Measurements from ENCODE around the gene LYPD6. TPM values are rescaled to one million over a fixed set of nuclear protein-coding genes. Genes with fewer than 3 reads are reported as not detected.

LYPD6 gene
- total RNA-seq, 3 donors from 2014 or later = 0.16 to 17.7 (median 3.9) TPM

- intact Hi-C loops (cut with DNase I; ENCODE audit: low total_unique reads) = no loop called here
- H3K36me3 ChIP-seq = no peaks in the 10 kb centered on the region
- no peak overlapping the region for H3K4me3 ChIP-seq
- H3K4me1 ChIP-seq = no peaks in the 10 kb centered on the region
- no peak overlapping the region for H3K27ac ChIP-seq
- no peak for DNase-seq (ENCODE audit: low spot score in 2 of 2)
- TF ChIP-seq POLR2A (IDR thresholded peaks at IDR 0.05) (no peak), POLR2AphosphoS5 (IDR thresholded peaks at IDR 0.05) (no peak), CTCF (IDR thresholded peaks at IDR 0.05) (no peak)
- no peaks in the 10 kb centered on the region for H3K9me3 ChIP-seq
- H3K27me3 ChIP-seq = no peaks in the 10 kb centered on the region
Observed at GRCh38 chr2:149399934-149400615, 69.7 kb downstream of the LYPD6 start.

- H3K36me3 ChIP-seq = no peaks in the 10 kb centered on the region
- intact Hi-C loops (cut with DNase I; ENCODE audit: low total_unique reads) = no loop called here
- H3K4me3 ChIP-seq = no peak overlapping the region
- DNase-seq (ENCODE audit: low spot score in 2 of 2) = no peak
- no peak for TF ChIP-seq POLR2AphosphoS5 (IDR thresholded peaks at IDR 0.05)
- TF ChIP-seq CTCF (IDR thresholded peaks at IDR 0.05) = no peak
- no peak for TF ChIP-seq POLR2A (IDR thresholded peaks at IDR 0.05)
- no peak overlapping the region for H3K27ac ChIP-seq
- H3K27me3 ChIP-seq = no peaks in the 10 kb centered on the region
- no peaks in the 10 kb centered on the region for H3K4me1 ChIP-seq
- H3K9me3 ChIP-seq = no peaks in the 10 kb centered on the region
Observed at GRCh38 chr2:149400997-149401396, 70.6 kb downstream of the LYPD6 start.

GRCh38 chr2:149409506-149409905 lies 79.1 kb downstream of the LYPD6 start:
- no peaks in the 10 kb centered on the region for H3K4me1 ChIP-seq
- no peak overlapping the region for H3K27ac ChIP-seq
- no peaks in the 10 kb centered on the region for H3K27me3 ChIP-seq
- intact Hi-C loops (cut with DNase I; ENCODE audit: low total_unique reads) = no loop called here
- H3K4me3 ChIP-seq = no peak overlapping the region
- no peak for TF ChIP-seq CTCF (IDR thresholded peaks at IDR 0.05)
- TF ChIP-seq POLR2AphosphoS5 (IDR thresholded peaks at IDR 0.05) = no peak
- no peak for TF ChIP-seq POLR2A (IDR thresholded peaks at IDR 0.05)
- DNase-seq (ENCODE audit: low spot score in 2 of 2) = no peak
- no peaks in the 10 kb centered on the region for H3K9me3 ChIP-seq
- H3K36me3 ChIP-seq = no peaks in the 10 kb centered on the region

- no peaks in the 10 kb centered on the region for H3K4me1 ChIP-seq
- no peak for DNase-seq (ENCODE audit: low spot score in 2 of 2)
- intact Hi-C loops (cut with DNase I; ENCODE audit: low total_unique reads) = no loop called here
- no peak overlapping the region for H3K4me3 ChIP-seq
- H3K9me3 ChIP-seq = no peaks in the 10 kb centered on the region
- H3K36me3 ChIP-seq = no peaks in the 10 kb centered on the region
- H3K27me3 ChIP-seq = no peaks in the 10 kb centered on the region
- TF ChIP-seq POLR2A (IDR thresholded peaks at IDR 0.05) (no peak), POLR2AphosphoS5 (IDR thresholded peaks at IDR 0.05) (no peak), CTCF (IDR thresholded peaks at IDR 0.05) (no peak)
- no peak overlapping the region for H3K27ac ChIP-seq
Observed at GRCh38 chr2:149410701-149411484, 80.5 kb downstream of the LYPD6 start.

- no peak for TF ChIP-seq POLR2AphosphoS5 (IDR thresholded peaks at IDR 0.05)
- TF ChIP-seq POLR2A (IDR thresholded peaks at IDR 0.05) = no peak
- no peak for TF ChIP-seq CTCF (IDR thresholded peaks at IDR 0.05)
- intact Hi-C loops (cut with DNase I; ENCODE audit: low total_unique reads) = no loop called here
- Histone ChIP-seq H3K27ac (no peak overlapping the region), H3K4me1 (no peaks in the 10 kb centered on the region), H3K9me3 (no peaks in the 10 kb centered on the region), H3K36me3 (no peaks in the 10 kb centered on the region), H3K27me3 (no peaks in the 10 kb centered on the region), H3K4me3 (no peak overlapping the region)
- DNase-seq (ENCODE audit: low spot score in 2 of 2) = no peak
Observed at GRCh38 chr2:149413487-149413886, 83.1 kb downstream of the LYPD6 start.
